GM03348 (cell line): Measurements from ENCODE around the gene CELF2.
A peak's percentile ranks its signal among the peaks of the same experiment; 100 is the strongest.

Experiments
- DNase-seq: peaks from one replicate; pipeline ENCODE4 v3.0.0; 2012; ENCODE audit warnings: low spot score

Gene CELF2

DNA sequence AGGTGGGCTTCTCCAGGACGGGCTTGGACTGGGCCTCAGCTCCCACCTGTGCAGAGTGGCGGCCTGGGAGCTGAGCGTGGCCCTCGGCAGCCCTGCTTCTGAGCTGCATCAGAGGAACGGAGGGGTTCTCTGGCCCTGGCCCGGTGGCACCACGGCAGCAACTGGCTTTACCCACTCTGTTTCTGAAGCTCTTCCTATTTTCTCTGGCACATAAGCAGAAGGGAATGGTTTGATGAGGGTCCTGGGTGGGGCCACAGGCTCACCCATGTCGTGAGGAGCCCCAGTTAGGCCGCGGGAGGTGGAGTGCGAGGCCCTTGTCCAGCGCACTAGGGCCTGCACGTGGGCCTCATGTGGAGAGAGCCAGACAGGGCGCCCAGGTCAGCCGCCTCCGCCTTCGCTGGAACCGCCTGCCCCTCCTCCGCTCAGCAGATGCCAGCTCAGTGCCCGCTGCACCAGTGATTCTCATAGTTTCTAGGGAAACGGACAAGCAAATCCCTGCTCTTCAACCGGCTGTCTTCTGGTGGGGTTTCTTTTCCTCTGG, 284.0 kb downstream of the CELF2 start:
- DNase-seq, result no peak

DNA sequence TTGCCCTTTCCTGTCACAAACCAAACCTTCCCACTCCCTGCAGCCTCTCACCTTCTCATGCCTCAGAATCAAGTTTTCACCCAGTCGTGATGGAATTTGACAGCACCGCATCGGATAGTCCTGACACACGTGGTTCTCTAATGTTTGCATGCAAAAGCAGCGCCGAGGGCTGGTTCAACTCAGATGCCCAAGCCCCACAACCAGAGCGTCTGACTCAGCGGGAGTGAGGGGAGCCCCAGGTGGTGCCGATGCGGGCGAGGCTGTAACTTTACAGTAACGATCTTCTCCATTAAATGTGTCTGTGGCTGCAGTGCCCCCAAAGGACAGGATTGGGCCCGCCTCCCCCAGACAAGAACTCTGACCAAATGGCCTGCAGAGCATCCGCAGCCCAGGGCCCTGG, 284.5 kb downstream of the CELF2 start:
- DNase-seq, result no peak

DNA sequence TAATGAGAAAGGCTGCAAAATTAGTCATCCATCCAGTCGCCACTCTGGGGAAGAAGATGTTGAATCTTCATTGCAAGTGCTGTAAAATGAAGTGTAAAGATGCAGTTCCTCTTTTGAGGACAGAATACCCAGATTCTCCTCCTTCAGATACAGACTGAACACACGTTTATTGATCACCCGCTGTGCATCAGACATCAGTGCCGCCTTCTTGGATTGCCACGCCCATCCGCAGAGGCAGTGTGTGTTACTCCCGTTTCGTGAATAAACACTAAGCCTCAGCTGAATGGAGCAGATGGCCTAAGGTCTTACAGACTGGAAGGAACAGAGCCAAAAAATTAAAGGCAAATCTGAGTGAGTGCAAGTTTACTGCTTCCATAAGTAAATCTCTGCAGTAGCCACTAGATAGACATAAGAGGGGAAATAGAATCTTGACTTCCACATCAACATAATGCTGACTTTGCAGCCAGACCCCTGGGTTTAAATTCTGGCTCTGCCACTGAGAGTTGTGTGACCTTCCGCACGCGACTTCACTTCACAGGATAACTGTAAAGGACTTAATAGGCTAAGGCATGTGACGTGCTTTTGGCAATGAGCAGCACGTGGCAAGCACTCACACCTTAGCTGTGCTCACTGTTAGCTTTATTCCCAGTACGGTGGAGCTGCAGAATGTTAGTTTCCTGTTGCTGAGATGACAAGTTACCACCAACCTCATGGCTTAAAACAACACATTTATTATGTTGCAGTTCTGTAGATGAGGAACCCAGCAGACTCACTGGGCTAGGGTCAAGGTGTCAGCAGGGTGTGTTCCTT, 285.9 kb downstream of the CELF2 start:
- no peak for DNase-seq

DNA sequence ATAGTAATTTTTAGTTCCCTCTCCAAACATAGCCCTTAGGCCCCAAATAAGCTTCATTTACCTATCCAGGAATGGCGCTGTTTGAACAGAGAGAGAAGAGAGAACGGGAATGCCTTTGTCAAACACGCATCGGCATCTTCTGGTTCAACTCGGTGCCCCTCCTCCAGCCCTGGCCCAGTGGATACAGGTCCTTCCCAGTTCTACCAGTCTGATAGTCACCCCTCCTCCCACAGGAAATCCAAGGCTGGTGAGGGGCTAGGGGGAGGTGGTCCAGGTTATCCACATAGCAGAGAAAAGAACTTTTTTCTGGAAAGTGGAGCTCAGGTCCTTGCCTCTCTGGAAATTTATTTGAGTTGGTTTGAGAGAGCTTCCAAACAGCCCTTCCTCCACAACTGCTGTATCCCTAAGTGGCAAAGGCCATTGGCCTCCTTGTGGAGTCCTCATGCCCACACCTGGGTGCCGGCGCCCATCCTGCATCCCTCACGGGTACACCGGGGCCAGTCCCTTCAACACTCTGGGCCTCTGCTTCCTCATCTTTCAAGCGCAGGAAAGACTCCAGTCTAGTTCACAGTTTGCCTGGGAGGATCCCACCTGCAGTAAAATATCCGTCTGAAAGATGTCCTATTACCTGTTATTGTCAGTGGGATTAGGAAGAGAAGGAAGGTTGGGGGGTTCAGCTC, 287.4 kb downstream of the CELF2 start:
- no peak for DNase-seq

DNA sequence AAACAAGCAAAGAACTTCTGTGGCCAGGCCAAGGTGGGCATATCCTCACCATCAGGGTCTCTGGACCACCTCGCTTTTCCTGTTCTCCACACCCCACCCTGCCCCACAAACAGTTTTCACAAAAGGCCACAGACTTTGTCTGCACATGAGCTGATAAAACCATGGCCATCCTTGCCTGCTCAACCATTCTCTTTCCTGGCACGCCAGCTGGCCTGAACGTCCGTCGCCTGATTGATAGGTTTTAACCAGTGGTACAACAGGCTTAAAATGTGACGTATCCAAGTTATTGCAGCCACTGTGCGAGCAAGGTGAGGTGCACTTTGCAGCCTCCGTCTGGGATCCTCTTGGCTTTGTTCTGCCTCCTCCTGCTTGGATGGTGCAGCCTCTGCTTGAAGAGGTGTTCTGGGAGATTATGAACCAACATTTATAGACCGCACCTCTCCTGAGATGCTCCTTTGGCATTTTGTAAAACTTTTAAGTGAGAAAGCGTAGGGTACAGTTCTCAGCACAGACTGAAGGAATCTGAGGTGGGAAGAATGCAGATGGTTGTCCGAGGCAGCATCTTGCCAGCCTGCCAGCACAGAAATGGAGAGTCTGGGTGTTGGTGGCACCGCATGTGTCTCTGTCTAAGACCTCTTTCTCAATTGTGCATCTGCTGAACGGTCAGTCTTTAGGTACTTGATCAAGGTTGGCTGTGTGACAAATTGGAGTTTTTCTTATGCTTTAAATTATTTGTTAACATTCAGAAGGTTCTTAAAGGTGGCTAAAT, 288.3 kb downstream of the CELF2 start:
- DNase-seq, result no peak

DNA sequence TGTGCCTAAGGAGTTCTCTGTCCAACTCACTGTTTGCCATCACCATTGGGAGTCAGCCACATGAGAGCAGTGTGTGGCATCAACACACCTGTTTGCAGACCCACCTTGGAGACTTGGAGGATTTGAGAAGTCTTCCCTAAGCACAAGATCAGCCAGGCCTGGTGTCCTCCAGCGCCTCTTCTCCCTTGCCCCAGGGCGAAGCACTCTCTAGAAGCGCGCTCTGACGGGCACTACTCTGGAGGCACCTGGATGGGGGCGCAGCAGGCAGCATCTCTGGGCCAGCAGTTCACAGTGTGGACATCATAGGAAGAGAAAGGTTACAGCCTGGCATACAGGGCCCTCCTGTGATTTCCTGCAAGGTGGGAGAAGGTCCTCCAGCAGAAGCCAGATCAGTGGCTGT, 289.3 kb downstream of the CELF2 start:
- no peak for DNase-seq

DNA sequence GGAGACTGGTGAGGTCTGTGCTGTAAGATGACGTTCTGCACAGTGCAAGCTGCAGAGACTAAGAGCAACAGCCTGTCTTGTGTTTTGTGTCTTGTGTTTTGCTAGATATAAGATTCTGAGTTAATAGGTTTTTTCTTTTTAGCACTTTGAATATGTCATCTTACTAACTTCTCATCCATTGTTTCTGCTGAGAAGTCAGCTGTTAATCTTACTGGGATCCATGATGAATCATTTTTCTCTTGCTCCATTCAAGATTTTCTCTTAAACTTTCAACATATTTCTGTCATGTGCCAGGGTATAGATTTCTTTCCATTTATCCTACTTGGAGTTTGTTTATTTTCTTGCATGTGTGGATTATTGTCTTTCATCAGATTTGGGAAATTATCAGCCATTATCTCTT, 290.3 kb downstream of the CELF2 start:
- DNase-seq, result no peak

DNA sequence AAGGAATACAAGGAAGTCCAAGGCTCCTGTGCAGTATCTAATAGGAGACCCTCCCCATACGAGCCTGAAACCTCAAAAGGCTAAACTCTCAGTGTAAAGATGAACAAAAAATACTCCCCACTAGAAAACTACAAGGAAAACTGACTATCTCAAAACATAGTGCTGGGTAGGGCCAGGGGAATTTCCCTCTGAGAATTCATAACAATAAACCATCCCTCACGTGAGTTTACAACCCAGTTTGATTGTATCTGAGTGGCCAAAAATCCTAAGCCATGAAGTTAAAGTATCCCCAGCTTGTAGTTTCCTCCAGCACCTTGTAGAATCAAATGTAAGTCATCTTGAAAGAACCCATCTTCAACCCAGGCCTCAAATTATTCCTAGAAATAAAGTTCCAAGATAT, 293.4 kb downstream of the CELF2 start:
- DNase-seq, result no peak

DNA sequence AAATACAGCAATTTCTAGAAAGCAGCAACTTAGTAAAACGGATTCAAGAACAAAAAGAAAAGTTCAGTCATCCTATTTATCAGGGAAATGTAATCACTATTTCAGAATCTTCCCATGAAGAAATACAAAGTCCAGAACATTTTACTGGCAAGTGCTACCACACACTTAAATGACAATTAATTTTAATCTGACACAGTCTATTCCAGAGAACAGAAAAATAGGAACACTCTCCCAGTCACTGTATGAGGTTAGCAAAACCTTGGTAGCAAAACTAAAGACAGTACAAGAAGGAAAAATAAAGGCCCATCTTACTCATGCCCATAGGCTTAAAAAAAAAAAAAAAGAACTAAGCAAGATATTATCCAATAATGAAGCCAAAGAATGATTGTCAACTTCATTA, 295.8 kb downstream of the CELF2 start:
- DNase-seq, result no peak

DNA sequence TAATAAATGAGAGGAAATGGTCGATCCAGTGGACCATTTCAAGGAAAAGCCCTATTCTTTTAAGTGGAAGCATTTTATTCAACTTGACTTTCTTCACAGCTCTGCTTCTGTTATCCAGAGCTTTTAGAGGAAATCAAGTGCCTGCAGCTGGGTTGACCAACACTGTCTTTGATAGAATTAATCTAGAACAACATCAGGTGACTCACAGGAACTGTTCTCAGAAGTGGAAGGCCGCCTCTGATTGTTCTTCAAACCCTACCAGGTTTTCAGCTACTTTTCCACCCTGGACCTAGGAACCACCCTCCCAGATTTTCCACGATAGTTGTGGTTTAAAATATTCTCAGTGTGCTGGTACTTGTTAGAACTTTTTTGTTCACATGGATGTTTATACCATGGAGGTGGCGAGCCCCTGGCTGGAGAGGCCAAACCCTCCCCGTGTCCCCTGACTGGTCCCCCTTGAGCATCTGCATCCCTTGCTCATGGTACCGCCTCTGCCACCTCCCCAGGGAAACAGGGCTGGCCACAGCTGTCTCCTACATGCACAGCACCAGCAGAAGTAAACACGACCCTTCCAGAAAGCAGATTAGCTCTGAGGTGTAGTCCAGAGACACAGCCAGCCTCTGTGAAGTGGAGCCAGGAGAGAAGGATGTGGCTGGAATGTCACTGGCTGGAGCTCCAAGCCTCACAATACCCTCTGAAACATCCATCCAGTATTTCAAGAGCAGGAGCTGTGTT, 300.4 kb downstream of the CELF2 start:
- no peak for DNase-seq

DNA sequence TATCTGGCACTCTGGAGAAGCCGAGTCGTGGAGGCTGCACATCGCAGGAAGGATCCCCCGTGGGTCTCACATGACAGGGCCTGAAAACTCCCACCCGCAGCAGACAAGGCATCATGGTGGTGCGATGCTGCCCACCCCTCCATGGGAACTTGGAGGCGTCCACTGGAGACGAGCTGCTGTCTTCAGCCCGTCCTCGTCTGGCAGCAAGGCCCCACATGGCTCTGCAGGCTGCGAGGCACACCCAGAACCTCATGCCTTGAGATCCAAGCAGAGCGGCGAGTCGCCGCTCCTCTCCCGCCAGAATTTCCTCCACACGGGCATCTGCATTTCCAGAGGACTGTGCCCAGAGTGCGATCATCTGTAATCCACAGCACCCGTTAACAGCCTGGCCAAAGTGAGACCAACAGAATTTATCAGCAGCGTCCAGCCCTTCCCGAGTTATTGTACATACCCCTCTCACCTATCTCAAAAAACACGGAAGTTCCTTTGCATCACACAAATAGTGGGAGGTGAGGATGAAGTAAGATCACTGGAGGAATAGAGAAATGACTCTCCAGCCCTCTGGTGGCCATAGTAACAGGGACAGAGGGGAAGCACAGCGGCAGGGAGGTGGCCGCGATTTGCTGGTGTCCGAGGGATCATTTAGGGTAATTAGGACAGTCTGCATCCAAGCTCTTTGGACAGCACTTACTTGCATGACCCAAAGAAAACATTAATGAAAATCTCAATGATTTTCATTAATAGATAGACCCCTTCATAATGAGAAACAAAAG, 301.3 kb downstream of the CELF2 start:
- no peak for DNase-seq

DNA sequence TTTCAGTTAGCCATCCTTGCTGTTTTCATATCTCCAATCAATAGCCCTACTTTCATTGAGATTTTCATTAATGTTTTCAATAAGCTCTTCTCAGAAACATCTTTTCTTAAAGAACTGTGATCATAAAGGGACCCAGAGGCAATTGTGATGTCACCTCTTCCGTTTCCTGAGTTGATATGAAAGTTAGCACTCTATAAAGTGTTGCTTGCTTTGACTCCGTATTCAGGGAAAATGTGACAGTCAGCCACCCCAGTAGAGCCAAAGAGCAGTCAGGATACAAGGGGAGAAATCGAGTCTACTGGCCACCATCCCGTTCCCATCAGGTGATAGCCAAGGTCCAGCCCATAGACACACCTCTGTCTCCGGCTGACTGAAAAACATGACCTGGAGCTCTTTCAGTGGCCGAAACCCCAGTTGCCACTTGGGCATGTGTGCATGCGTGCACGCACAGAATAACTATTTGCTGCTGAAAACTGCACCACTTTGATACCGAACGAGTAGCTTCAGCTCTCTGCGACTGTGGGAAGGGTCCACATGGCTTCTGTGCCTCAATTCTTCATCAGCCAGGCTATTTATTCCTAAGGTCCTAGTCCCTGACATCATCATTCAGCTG, 302.4 kb downstream of the CELF2 start:
- DNase-seq, result no peak

DNA sequence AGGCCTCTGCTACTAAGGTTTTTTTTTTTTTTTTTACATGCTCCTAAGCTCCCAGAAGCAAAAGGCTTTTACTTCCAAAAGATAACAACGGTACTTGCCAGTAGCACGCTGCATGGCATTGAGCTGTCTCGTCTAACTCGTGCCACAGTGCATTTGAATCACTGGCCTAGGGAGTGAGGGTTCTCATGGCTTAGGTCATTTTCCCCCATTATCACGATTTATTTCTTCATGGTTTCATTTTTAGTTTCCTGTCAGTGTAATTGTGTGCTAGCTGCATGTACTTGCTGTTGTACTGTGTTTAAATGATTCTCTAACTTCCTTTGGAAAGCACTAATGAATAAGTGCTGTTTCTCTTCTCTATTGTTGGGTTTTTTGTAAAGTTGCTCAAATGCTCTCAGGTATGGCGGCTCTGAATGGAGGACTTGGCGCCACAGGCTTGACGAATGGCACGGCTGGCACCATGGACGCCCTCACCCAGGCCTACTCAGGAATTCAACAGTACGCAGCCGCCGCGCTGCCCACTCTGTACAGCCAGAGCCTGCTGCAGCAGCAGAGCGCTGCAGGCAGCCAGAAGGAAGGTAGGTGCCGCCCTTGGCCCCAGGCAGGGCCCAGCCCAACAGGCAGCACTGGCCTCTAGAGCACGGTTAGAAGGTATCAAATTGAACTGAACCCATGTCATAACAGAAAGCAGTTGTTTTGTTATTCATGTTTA, 303.3 kb downstream of the CELF2 start:
- DNase-seq, result no peak

DNA sequence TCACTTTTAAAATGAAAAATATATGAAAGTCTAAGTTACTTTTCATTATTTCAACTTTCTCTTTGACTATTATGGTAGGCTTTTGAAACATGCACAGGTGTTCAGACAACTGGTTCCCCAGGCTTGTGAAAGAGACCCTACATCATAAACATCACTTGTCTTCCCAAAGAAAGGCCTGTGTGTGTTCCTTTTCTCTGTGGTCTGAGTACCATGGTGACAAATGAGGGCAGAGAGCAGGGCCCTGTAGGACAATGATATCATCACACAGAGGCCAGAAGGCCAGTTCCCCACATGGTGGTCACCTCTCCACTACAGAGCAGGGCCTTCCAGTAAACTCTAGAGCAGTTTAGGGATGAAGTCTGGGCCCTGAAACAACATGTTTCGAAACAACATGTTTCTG, 305.0 kb downstream of the CELF2 start:
- DNase-seq, result no peak

DNA sequence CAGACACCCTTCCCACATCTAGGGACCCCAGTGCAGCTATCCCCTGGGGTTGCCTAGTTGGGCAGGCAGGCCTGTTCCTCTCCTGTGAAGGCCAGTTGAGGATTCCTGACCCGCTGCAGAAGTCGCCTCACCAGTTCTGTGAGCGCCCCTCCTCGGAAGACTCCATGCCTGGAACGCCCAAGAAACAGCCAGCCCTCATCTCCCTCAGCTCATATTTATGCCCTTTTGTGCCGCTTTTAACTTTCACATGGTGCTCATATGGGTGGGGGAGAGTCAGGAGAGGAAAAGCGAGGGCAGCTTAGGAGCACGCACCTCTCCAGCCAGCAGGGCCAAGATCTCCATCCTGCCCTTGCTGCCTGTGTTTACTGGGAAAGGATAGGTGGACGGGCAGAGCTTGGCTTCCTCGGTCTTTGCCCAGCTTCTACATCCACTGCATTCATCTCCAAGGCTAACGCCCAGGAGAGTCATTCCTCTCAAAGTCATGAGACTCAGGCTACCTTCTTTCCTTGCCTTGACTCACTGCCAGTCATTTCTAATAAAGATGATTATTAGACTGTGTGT, 307.2 kb downstream of the CELF2 start:
- no peak for DNase-seq

DNA sequence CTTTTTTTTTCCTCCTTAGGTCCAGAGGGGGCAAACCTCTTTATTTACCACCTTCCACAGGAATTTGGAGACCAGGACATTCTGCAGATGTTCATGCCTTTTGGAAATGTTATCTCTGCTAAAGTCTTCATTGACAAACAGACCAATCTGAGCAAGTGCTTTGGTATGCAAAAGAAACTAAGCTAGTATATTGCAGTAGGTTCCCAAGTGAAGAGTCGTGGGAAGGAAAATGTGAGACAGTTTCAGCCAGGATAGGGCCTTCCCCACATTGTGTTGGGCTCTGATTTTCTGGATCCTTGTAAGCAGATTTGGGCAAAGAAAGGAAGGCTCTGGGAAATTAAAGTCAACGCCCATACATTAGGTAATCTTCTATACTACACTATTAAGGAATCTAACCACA, 308.1 kb downstream of the CELF2 start:
- peak; percentile 28 for DNase-seq

DNA sequence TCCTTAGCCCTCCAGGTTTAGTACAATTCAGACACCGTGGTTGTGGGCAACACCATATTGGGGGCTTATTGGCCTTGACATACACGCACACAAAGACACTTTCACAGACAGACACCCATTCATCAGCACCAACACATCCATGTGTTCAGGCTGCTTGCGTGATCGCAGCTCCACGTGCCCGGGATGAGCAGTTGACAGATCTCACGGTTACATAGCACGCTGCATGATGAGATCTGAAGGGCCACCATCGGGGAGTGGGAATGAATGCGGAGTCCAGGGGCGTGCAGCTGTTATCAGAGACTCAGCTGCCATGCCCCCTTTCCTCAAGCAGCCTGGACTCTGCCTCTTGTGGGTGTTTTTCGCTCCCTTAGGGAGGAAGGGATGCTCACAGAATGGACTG, 308.6 kb downstream of the CELF2 start:
- DNase-seq, result no peak

DNA sequence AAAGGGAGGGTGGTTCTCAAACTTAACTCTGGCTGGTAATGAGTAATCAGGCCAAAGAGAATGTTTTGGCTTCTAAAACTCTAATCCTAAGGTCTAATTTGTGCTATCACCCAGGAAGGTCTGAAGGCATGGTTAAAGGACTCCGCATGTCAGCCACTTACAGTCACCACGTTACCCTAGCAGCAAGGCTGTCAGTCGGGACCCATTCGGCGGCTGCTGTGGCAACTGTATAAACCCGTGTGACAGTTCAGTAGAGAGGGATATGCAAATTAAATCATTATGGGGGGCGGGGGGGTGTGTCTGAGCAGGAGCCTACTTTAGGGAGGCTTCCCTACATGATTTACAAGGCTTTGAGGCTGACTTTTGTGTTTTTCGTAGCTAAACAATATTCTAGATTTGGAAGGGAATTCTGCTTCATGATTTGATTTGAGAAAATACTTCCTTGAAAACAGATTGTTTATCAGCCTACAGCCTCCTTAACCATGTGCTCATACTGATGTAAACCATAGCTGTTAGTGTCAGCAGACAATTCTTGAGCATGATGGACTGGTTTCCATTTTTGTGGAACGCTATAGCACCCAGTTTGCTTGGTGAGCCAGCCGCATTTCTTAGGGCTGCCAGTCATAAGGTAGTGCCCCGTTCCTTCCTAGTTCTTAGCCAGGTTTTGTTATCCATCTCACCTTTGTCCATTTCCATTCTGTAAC, 309.4 kb downstream of the CELF2 start:
- DNase-seq, result no peak
